Fibroblast of peridontal ligament (primary cell): ENCODE measurements around the gene CCNL2.
"Not testable (repeated sequence)": the region's sequence is repeated elsewhere in the genome, so short reads cannot be mapped to it uniquely, and the experiment has no call there.

Experiments used
- DNase-seq: peaks from one replicate; pipeline ENCODE4 v3.0.0-alpha.2; 2010; ENCODE audit errors: extremely low read depth

CCNL2 gene

GRCh38 chr1:1399187-1399871, at the start of gene CCNL2:
Gene CCNL2 (minus strand): TSS chr1:1399335. CDS start chr1:1399306, 29 bp downstream.
- peak; percentile 97 for DNase-seq

- not testable (repeated sequence) for DNase-seq
Observed at GRCh38 chr1:1446631-1447030, 47.5 kb upstream of the CCNL2 start.

GRCh38 chr1:1442069-1442770, 43.1 kb upstream of the CCNL2 start:
- no peak for DNase-seq

- no peak for DNase-seq
Observed at GRCh38 chr1:1441002-1441888, 42.1 kb upstream of the CCNL2 start.

- DNase-seq, result no peak
Observed at GRCh38 chr1:1440262-1441001, 41.3 kb upstream of the CCNL2 start.

GRCh38 chr1:1439546-1440261, 40.6 kb upstream of the CCNL2 start:
- no peak for DNase-seq

- DNase-seq, result no peak
Observed at GRCh38 chr1:1438531-1439381, 39.6 kb upstream of the CCNL2 start.

GRCh38 chr1:1437904-1438376, 38.8 kb upstream of the CCNL2 start:
- DNase-seq, result no peak

GRCh38 chr1:1437033-1437903, 38.1 kb upstream of the CCNL2 start:
- no peak for DNase-seq

GRCh38 chr1:1436630-1437032, 37.5 kb upstream of the CCNL2 start:
- no peak for DNase-seq

- DNase-seq, result no peak
Observed at GRCh38 chr1:1435911-1436629, 36.9 kb upstream of the CCNL2 start.

GRCh38 chr1:1435106-1435903, 36.2 kb upstream of the CCNL2 start, which contains the start of gene VWA1:
Gene VWA1 (plus strand): TSS chr1:1435690. CDS start chr1:1435749, 59 bp downstream.
- DNase-seq, result peak; percentile 39

GRCh38 chr1:1434824-1435105, 35.6 kb upstream of the CCNL2 start:
- no peak for DNase-seq

GRCh38 chr1:1434131-1434823, 35.1 kb upstream of the CCNL2 start:
- DNase-seq, result no peak

GRCh38 chr1:1433804-1434130, 34.6 kb upstream of the CCNL2 start:
- DNase-seq, result no peak

- DNase-seq, result no peak
Observed at GRCh38 chr1:1432951-1433803, 34.0 kb upstream of the CCNL2 start.
